K562 (cell line): ENCODE data around the gene LAMB4. TPM values are rescaled to one million over a fixed set of nuclear protein-coding genes. Genes with fewer than 3 reads are reported as not detected.

ENCODE experiments used
- ATAC-seq: fragments of 200-7000 bp; cut with Tn5 transposase; 3 replicates; pipeline ENCODE4 v1.9.1; 2020; ENCODE audit warnings: moderate library complexity
- BruUV-seq: library from RNA; stranded (reverse); fragments of 400-500 nt; replicated peaks from 2 replicates; lab custom pipeline; 2021; lab: Mats Ljungman, UMichigan
- CTCF ChIA-PET: fragments of 300-600 bp; formaldehyde crosslinking; extraction: SDS; loops from one replicate; lab custom pipeline; 2021; ENCODE audit warnings: low intra/inter-chr PET ratio; lab: Yijun Ruan, JAX
- POLR2A ChIA-PET: fragments of 300-600, 350-650 bp; sonication (Branson Sonifier 250); formaldehyde crosslinking; extraction: SDS; loops from one replicate; lab custom pipeline; 2021; ENCODE audit warnings: antibody characterized with exemption, inconsistent platforms; lab: Yijun Ruan, JAX
- DNase-seq, 4 experiments: peaks; one replicate each; pipeline versions ENCODE4 v3.0.0 to v3.0.0-alpha.2; 2011 to 2018; ENCODE audit warnings: low spot score in 3 of 4, mixed read lengths in 3 of 4; ENCODE audit errors: extremely low read depth in 1 of 4
- FAIRE-seq: peaks from 2 replicates; lab custom pipeline; 2011; peaks lifted over from hg19 to GRCh38; lab: Jason Lieb, UNC
- H2AFZ ChIP-seq: 2 replicates; pipeline ENCODE4 v1.6.0; 2011; ENCODE audit warnings: low read depth, low read length, control low read depth, inconsistent platforms
- H3K27ac ChIP-seq: fragments of 200-600 bp; 3 replicates; pipeline ENCODE4 v1.8.0; 2011; ENCODE audit warnings: low read depth, mild to moderate bottlenecking, control low read depth, inconsistent platforms, low read length, moderate library complexity, mixed read lengths; ENCODE audit errors: extremely low read depth
- H3K27me3 ChIP-seq, 2 experiments: fragments of 300-600 bp in 1 of 2; 2 replicates in 1 of 2; 3 replicates in 1 of 2; pipeline versions ENCODE4 v1.6.0 to v1.8.0; 2011; ENCODE audit warnings: inconsistent platforms in 2 of 2, low read length in 2 of 2, mild to moderate bottlenecking in 1 of 2, mixed read lengths in 1 of 2, moderate library complexity in 1 of 2; ENCODE audit not compliant: control insufficient read depth in 2 of 2, insufficient read depth in 2 of 2
- H3K36me3 ChIP-seq: fragments of 300-600 bp; 3 replicates; pipeline ENCODE4 v1.8.0; 2011; ENCODE audit warnings: mild to moderate bottlenecking, low read length, inconsistent platforms; ENCODE audit not compliant: control insufficient read depth, insufficient read depth
- H3K4me1 ChIP-seq, 2 experiments: fragments of 200-600 bp in 1 of 2; replicated peaks in 1 of 2; 2 replicates in 1 of 2; 3 replicates in 1 of 2; pipeline versions ENCODE4 v1.5.1 to v1.8.0; 2011; ENCODE audit warnings: inconsistent platforms in 2 of 2, low read length in 2 of 2, mild to moderate bottlenecking in 1 of 2, mixed read lengths in 1 of 2, moderate library complexity in 1 of 2; ENCODE audit not compliant: control insufficient read depth in 2 of 2, insufficient read depth in 2 of 2
- H3K4me2 ChIP-seq: 2 replicates; pipeline ENCODE4 v1.6.1; 2011; ENCODE audit warnings: low read length, control low read depth, inconsistent platforms, mixed read lengths; ENCODE audit not compliant: insufficient read depth
- H3K4me3 ChIP-seq: fragments of 200-600 bp; sonication (generic), shearing (Covaris generic); 2 replicates; pipeline ENCODE4 v1.5.1; 2016; ENCODE audit warnings: control low read depth, inconsistent platforms
- H3K79me2 ChIP-seq: fragments of 200-600 bp; 3 replicates; pipeline ENCODE4 v1.8.0; 2011; ENCODE audit warnings: low read length, inconsistent platforms; ENCODE audit not compliant: control insufficient read depth, insufficient read depth
- H3K9ac ChIP-seq, 2 experiments: 2 replicates each; pipeline versions ENCODE4 v1.6.0 to v1.6.1; 2011; ENCODE audit warnings: low read depth in 2 of 2, low read length in 2 of 2, control low read depth in 1 of 2, inconsistent platforms in 1 of 2, mild to moderate bottlenecking in 1 of 2, mixed read lengths in 1 of 2; ENCODE audit not compliant: insufficient read depth in 1 of 2
- H3K9me1 ChIP-seq: one replicate; pipeline ENCODE4 v1.6.0; 2011; ENCODE audit warnings: inconsistent platforms, mild to moderate bottlenecking, low read length, moderate library complexity; ENCODE audit not compliant: control insufficient read depth, insufficient read depth
- H3K9me3 ChIP-seq: replicated peaks from 2 replicates; pipeline ENCODE4 v1.5.1; 2011; ENCODE audit warnings: low read depth, low read length, inconsistent platforms; ENCODE audit not compliant: control insufficient read depth, insufficient read depth
- H4K20me1 ChIP-seq: replicated peaks from 2 replicates; pipeline ENCODE4 v1.6.1; 2011; ENCODE audit warnings: low read length, inconsistent platforms, mixed read lengths; ENCODE audit not compliant: control insufficient read depth, insufficient read depth
- DPF2 ChIP-seq: fragments of 450-650 bp; IDR thresholded peaks from 2 replicates; pipeline ENCODE4 v1.6.1; 2016
- ETV1 ChIP-seq: fragments of 450-650 bp; conservative IDR thresholded peaks from 2 replicates; pipeline ENCODE4 v1.6.1; 2016; ENCODE audit warnings: missing genetic modification characterization, control low read depth, low read depth, missing compliant biosample characterization
- KAT2B ChIP-seq: IDR thresholded peaks from one replicate; pipeline ENCODE4 v1.6.1; 2012; ENCODE audit warnings: low read depth, mild to moderate bottlenecking, control low read depth, inconsistent platforms, low read length, moderate library complexity
- KDM1A ChIP-seq, 2 experiments: fragments of 450-650 bp; IDR thresholded peaks; 2 replicates each; pipeline ENCODE4 v1.6.1; 2016; ENCODE audit warnings: mild to moderate bottlenecking in 2 of 2
- KLF16 ChIP-seq: IDR thresholded peaks from 2 replicates; pipeline ENCODE4 v1.6.1; 2016; ENCODE audit warnings: antibody characterized with exemption
- MEIS2 ChIP-seq: fragments of 450-650 bp; IDR thresholded peaks from 2 replicates; pipeline ENCODE4 v1.6.1; 2014; ENCODE audit warnings: mild to moderate bottlenecking; ENCODE audit not compliant: partially characterized antibody
- NR2C1 ChIP-seq, 2 experiments: fragments of 450-650 bp; IDR thresholded peaks; 2 replicates each; pipeline ENCODE4 v1.6.1; 2017; ENCODE audit warnings: mild to moderate bottlenecking in 2 of 2, antibody characterized with exemption in 1 of 2, inconsistent platforms in 1 of 2, missing compliant biosample characterization in 1 of 2, missing genetic modification characterization in 1 of 2
- SOX6 ChIP-seq: fragments of 450-650 bp; IDR thresholded peaks from 2 replicates; pipeline ENCODE4 v1.6.1; 2014; ENCODE audit warnings: mild to moderate bottlenecking
- TAL1 ChIP-seq: fragments of 450-650 bp; IDR thresholded peaks from 2 replicates; pipeline ENCODE4 v1.6.1; 2016; ENCODE audit warnings: mild to moderate bottlenecking
- ZNF583 ChIP-seq: fragments of 250-450 bp; sonication (Bioruptor Pico); IDR thresholded peaks from 2 replicates; pipeline ENCODE4 v1.4.0; 2020
- WGBS: fragments of 100-300 bp; shearing (Covaris generic); methylation state at CpG from one replicate; pipeline ENCODE4 v1.1.6; 2016; ENCODE audit warnings: low coverage, mixed read lengths; ENCODE audit not compliant: insufficient coverage; ENCODE audit errors: missing lambda C conversion rate; 5-methylcytosine and 5-hydroxymethylcytosine counted together
- in situ Hi-C: fragments of 300-500 bp; cut with MboI; formaldehyde crosslinking; loops from 4 replicates; pipeline ENCODE4 v1.15.0; 2018; ENCODE audit warnings: inconsistent platforms, mixed read lengths
- intact Hi-C: fragments of 100-400 bp; cut with micrococcal nuclease; formaldehyde crosslinking; loops from 2 replicates; pipeline ENCODE4 v1.14.2; 2022
- polyA plus RNA-seq, 8 experiments: library from polyadenylated mRNA; depleted of rRNA in 4 of 8; stranded (reverse) in 5 of 8; unstranded in 3 of 8; fragments of >200 nt; fragmentation: Nextera tagmentation in 2 of 8; fragmentation: Illumina TruSeq in 1 of 8; extraction: Ambion mirVana in 2 of 8; extraction: Trizol in 1 of 8; gene quantifications; 2 replicates each; pipeline versions ENCODE4 v1.2.1 to v1.2.3, GENCODE V29; 2011 to 2014; ENCODE audit warnings: inconsistent platforms in 1 of 8, missing spikeins in 1 of 8
- total RNA-seq, 7 experiments: library from RNA; depleted of rRNA in 6 of 7; stranded (reverse); fragments of >200 nt in 6 of 7; fragmentation: Illumina TruSeq in 2 of 7; extraction: Trizol in 2 of 7; gene quantifications; 2 replicates each; pipeline versions ENCODE4 v1.2.1 to v1.2.3, GENCODE V29; 2011 to 2021; ENCODE audit warnings: low replicate concordance in 1 of 7
- TF ChIP-seq, protein P1 (sequence below): fragments of 450-650 bp; formaldehyde crosslinking; IDR thresholded peaks from 2 replicates; pipeline ENCODE4 v1.4.0; 2020; ENCODE audit warnings: mild to moderate bottlenecking, moderate library complexity
- TF ChIP-seq, protein P2 (sequence below): fragments of 450-650 bp; IDR thresholded peaks from 2 replicates; pipeline ENCODE4 v1.6.1; 2016
- TF ChIP-seq, protein P3 (sequence below), 2 experiments: IDR thresholded peaks in 1 of 2; conservative IDR thresholded peaks in 1 of 2; 2 replicates each; pipeline ENCODE4 v1.6.1; 2016; ENCODE audit warnings: low read depth in 2 of 2, mild to moderate bottlenecking in 1 of 2, missing compliant biosample characterization in 1 of 2, missing genetic modification characterization in 1 of 2, moderate library complexity in 1 of 2

The LAMB4 gene
- total and polyA plus RNA-seq, 9 of the 15 experiments (the other 6 are each of a cell fraction or from before 2014, with no cell fraction given) = 0.06 to 0.13 (median 0.07) TPM; not detected in 6

- POLR2A ChIA-PET = interaction anchor here (0.7 to 0.9 kb wide), 3 partner anchors 13 to 150 kb away, joined by 3 read pairs; no protein-coding TSS in a partner anchor
- Histone ChIP-seq H3K9me3 (no peaks in the 10 kb centered on the region), H3K9ac (no peak overlapping the region), H3K27me3 (no peaks in the 10 kb centered on the region; a peak in 2 of 5 replicates), H3K9me1 (no peaks in the 10 kb centered on the region), H3K4me2 (no peak overlapping the region), H4K20me1 (no peaks in the 10 kb centered on the region), H3K4me1 (no peaks in the 10 kb centered on the region), H3K36me3 (no peaks in the 10 kb centered on the region), H3K79me2 (no peaks in the 10 kb centered on the region), H3K4me3 (no peak overlapping the region), H2AFZ (no peak overlapping the region), H3K27ac (no peak overlapping the region)
- WGBS = 7% methylated on average over 5 of the region's 5 CpGs
- intact Hi-C loops = no loop called here
- BruUV-seq = no TSS peak
- FAIRE-seq = no peak
- in situ Hi-C loops = loop anchor here (10.0 kb wide), 1 partner anchor 315 kb away; no protein-coding TSS in a partner anchor
- peak; percentile 37; the same call in 2 of the 3 replicates for ATAC-seq
- CTCF ChIA-PET = interaction anchor here (1.3 kb wide), 1 partner anchor 11 kb away, joined by 3 read pairs; no protein-coding TSS in a partner anchor
- DNase-seq = no peak
- TF ChIP-seq, protein P1, sequence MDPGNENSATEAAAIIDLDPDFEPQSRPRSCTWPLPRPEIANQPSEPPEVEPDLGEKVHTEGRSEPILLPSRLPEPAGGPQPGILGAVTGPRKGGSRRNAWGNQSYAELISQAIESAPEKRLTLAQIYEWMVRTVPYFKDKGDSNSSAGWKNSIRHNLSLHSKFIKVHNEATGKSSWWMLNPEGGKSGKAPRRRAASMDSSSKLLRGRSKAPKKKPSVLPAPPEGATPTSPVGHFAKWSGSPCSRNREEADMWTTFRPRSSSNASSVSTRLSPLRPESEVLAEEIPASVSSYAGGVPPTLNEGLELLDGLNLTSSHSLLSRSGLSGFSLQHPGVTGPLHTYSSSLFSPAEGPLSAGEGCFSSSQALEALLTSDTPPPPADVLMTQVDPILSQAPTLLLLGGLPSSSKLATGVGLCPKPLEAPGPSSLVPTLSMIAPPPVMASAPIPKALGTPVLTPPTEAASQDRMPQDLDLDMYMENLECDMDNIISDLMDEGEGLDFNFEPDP (CRISPR knock-in tag) = no peak
- TF ChIP-seq KLF16 = no peak
- peak; percentile 40; the same call in 1 of the 2 replicates for TF ChIP-seq TAL1
- TF ChIP-seq, protein P2, sequence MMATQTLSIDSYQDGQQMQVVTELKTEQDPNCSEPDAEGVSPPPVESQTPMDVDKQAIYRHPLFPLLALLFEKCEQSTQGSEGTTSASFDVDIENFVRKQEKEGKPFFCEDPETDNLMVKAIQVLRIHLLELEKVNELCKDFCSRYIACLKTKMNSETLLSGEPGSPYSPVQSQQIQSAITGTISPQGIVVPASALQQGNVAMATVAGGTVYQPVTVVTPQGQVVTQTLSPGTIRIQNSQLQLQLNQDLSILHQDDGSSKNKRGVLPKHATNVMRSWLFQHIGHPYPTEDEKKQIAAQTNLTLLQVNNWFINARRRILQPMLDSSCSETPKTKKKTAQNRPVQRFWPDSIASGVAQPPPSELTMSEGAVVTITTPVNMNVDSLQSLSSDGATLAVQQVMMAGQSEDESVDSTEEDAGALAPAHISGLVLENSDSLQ = 0 out of 2 replicates have a peak, but pooled peaks have one; percentile 20
- peak in 1 of 2 experiments; percentile 57; a peak in 1 of 4 replicates for TF ChIP-seq KDM1A (IDR thresholded peaks at IDR 0.05)
- TF ChIP-seq, protein P3, sequence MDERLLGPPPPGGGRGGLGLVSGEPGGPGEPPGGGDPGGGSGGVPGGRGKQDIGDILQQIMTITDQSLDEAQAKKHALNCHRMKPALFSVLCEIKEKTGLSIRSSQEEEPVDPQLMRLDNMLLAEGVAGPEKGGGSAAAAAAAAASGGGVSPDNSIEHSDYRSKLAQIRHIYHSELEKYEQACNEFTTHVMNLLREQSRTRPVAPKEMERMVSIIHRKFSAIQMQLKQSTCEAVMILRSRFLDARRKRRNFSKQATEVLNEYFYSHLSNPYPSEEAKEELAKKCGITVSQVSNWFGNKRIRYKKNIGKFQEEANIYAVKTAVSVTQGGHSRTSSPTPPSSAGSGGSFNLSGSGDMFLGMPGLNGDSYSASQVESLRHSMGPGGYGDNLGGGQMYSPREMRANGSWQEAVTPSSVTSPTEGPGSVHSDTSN (CRISPR knock-in tag; IDR thresholded peaks at IDR 0.05; ENCODE audit: low read depth) = no peak
- TF ChIP-seq, protein P3 (tag; conservative IDR thresholded peaks at IDR 0.05; ENCODE audit: low read depth) = peak; percentile 29
- peak; percentile 31; the same call in 1 of the 2 replicates for TF ChIP-seq DPF2
- TF ChIP-seq ZNF583 (CRISPR knock-in tag) = no peak
- TF ChIP-seq ETV1 (tag) = no peak
- TF ChIP-seq SOX6 = 0 out of 2 replicates have a peak, but pooled peaks have one; percentile 18
- no peak for TF ChIP-seq KAT2B
- peak; percentile 38 for TF ChIP-seq MEIS2
- TF ChIP-seq NR2C1 (IDR thresholded peaks at IDR 0.05) = no peak
- no peak for TF ChIP-seq NR2C1 (tag; IDR thresholded peaks at IDR 0.05)
These were observed 40.1 kb upstream of the LAMB4 start for GRCh38 chr7:108170251-108170650.
